ENCODE results near the gene AKT2.

AKT2 gene

DNA sequence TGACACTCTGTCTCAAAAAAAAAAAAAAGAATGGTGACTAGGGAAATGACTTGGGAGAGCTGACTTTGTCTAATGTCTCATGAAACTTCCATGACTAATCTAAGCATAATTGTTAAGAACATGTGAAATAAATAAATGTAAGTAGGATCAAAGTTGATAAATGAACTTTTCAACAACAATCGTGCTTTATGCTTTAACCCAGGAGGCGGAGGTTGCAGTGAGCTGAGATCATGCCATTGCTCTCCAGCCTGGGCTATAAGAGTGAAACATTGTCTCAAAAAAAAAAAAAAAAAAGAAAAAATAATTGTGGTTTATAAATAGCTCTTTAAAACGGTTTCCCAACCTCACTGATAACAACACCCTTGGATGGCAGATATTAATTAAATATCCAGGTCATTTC, 12.9 kb upstream of the AKT2 start:
- DNase-seq = no peak

DNA sequence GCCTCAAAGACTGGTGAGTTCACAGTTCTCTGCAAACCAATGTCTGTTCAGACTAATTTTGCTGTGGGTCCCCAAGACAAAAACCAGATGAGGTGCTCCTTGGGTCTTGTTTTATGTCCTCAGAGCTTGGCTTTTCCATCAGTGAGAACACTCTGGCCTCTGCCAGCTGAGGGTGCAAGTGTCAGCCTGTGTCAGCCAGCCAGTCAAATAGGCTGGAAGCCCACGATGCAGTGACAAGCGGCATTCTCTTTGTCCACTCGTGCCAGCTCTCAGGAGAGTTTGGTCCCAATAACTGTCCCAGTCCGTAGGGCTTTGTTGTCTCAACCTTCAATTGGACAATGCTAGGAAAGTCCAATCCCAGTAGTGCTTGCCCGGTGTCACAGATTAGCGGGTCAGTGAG, 9.4 kb upstream of the AKT2 start:
- no peak for DNase-seq

DNA sequence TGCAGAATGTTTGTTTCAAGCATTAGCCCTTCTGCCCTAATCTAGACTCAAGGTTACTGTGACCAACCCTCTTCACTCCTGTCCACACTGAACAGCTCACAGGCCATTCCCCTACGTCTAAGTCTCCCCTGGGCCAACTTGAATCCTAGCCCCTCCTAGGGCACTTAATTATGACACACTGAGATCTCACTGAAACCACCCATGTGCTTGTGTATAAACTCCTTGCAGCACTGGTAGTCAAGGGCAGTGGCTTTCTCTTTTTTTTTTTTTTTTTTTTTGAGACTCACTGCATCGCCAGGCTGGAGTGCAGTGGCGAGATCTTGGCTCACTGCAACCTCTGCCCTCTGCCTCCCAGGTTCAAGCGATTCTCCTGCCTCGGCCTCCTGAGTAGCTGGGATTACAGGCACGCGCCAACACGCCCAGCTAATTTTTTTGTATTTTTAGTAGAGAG, 1.9 kb upstream of the AKT2 start:
- DNase-seq = no peak

DNA sequence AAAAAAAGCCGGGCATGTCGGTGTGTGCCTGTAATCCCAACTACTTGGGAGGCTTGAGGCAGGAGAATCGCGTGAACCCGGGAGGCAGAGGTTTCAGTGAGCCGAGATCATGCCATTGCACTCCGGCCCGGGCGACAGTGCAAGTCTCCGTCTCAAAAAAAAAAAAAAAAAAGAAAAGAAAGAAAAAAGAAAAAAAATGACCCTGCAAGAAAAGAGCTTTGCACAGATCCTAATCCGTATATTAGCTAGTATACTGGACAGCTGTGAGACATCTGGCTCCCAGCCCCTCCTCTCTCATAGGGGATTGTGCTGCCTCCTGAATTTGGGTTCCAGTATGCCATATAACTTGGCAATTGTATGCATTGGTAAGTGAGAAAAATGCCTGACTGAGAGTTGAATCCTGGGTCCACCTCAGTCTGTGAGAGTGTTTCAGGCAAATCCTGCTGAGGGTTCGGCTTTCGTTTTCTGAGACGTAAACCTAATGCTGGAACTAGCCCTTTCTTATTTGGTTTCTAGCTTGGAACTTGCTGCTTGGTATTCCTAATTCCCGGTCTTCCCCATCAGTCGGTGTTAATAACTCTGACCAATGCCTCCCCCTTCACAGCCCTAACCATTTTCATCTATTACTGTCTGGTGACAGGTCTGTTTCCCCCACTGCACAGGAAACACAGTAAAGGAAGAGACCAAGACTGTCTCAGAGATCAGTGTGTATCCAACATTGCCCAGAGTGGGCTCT, 1.3 kb upstream of the AKT2 start:
- no peak for DNase-seq

DNA sequence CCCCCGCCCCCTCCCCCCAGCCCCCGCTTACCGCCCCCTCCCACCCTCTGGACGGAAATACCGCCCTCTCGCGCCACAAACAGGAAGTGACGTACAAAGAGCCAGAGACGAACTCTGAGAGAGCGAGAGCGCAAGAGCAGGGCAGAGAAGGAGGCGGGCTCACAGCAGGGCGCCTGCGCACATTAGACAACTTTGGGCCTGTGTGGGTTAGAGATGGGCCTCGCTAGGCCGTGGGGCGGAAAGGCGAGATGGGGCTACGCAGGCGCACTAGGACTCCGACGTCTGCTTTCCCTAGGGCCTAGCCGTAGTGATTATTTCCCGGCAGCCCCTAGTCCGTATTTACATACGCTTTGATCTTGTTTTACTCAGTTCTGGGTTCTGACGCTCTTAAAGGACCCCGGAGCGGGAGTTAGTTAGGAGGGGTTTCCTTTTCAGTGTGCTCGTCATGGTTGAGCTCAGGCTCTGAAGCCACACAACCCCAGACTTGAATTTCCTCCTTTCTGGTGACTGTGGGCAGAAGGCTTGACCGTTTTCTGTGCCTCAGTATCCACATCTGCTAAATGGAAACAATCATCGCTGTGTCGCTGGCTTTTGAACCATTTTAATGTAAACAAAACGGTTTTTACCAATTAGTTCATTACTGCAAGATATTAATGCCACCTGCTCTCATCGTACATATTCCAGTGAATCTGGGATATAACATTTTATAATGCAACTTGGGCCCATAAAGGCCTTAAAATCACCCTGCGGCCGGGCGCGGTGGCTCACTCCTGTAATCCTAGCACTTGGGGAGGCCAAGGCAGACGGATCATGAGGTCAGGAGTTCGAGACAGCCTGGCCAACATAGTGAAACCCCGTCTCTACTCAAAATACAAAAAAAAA, 449 bp upstream of the AKT2 start:
- peak; percentile 99 for DNase-seq

DNA sequence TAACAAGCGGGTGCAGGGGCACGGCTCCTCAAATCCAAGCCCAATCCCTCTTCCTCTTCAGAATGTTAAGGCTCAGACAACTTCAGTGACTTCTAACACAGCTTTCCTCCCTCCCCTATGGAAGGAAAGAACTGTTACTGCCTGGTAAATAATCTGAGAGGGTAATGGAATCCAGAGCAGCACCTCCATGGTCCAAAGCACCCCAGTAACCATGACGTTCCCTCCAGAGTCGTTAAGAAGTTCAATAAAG, 969 bp downstream of the AKT2 start:
- no peak for DNase-seq

DNA sequence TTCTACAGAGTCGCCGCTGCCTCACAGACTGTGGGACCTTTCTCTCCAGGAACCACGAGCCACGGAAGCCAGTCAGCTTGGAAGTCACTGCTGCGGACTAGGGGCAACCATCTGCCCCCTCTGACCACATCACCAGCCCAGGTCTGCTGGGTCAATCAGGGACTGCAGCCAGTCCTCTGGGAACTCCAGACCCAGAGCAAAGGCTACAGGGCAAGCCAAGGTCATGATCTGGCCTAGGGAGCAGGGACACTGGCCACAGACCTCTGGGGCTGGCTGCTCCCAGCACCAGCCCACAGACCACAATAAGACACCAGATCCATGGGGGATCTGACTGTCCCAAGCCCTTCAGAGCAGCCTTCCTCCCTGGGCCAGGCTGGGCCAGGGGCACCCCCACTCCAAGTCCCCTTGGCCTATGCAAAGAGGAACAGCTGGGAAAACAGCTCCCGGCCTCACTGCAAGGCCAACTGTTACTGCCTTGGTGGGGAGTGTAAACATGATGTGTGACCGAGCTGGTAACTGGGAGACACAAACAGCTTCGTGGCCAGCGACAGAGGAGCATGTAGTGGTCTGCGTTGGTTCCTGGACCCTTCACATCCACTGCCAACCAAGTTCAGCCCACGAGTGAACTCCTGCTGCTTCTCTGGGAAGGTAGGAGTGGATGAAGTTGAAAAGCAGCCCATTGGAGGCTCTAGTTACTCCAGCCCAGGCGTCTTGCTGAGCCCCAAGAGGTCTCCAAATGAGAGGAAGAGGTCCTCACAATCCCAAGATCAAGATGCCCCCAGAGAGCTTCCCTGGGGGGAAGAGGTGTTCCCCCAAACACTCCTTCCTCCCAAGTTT, 1.5 kb downstream of the AKT2 start:
- DNase-seq = no peak

DNA sequence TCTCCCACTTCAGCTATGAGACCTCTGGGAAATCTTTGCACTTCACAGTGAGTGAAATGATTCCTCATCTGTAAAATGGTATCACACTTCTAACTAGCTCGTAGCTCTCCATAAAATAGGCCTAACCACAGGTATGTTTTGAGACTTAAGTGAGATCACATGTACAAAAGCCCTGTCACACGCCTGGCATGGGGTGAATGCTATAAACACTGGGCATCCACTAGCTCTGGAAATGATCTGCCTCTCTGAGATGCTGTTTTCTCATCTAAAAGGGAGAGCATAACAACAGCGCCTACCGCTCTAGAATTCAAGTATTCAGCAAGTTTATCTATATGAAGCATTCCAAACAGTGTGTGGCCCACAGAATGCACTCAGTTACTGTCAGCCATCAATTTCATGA, 2.2 kb downstream of the AKT2 start:
- no peak for DNase-seq

DNA sequence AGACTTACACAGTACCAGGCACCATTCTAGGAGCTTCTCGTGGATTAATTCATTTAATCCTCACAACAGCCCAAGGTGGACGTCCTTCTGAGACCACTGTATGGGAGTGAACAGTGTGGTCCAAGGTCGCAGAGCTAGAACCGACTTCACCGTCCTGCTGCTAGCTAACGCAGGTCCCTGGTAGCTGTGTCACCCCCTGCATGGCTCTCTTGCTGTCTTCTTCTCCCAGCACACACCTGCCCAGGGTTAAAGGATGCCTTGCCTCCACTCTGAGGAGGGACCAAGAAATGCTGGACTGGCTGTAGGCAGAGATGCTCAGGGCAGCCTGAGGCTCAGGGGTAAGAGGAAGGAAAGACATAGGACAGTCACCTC, 3.0 kb downstream of the AKT2 start:
- no peak for DNase-seq

DNA sequence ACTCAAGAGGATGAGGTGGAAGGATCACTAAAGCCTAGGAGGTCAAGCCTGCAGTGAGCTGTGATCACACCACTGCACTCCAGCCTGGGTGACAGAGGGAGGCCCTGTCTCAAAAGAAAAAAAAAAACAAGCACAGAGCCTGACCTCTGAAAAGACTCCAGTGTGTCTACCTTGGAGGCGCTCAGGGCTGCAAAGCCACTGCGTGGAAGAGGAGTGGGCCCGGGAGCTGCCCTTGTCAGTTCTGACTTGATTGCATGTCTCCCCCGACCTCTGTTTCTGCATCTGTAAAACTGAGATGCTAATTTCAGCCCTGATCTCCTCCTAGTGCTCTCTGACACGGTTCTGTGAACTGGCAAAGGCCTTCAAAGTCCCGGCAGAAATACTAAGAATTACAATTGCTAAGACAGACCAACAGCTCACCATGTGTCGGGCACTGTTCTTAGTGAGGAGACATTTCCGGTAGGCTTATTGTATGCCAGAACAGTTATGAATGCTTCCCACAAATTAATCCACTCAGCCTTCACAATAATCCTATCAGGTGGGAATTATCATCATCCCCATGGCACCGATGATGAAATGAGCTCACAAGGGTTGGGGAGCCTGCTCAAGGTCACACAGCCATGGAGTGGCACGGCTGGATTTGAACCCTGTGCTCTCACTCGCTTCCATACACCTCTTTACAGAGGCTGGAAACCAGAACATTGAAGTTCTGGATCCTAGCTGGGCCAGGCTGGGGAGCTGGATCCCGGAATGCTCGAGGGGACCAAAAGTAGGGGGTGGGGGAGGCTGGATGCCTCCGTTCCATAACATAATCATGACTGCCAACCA, 3.5 kb downstream of the AKT2 start:
- DNase-seq = no peak

DNA sequence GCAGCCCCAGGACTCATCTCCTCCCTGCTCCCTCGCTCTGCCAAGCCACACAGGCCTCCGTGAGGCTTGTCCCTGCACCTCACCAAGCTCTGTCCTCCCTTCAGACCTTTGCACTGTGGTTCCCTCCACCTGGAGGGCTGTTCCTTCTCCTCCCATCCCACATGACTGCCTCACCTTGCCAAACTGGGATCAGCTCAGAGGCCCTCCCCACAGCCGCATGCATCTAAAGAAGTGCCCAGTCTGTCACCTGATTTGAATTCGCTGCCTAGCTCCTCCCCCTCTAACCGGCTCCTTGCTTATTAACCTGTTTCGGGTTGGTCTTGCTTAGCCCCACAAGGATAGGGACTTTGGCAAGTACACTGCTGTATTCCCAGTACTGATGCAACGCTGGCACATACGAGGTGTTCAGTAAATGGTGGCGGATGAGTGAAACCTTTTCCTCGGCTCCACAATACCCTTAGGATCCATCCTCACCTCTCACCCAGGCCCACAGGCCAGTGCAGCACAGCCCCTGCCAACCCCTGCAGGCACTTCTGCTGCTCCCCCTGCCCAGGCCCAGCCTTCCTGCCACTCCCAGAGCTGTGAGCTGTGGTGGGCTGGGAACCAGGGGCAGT, 4.4 kb downstream of the AKT2 start:
- no peak for DNase-seq

DNA sequence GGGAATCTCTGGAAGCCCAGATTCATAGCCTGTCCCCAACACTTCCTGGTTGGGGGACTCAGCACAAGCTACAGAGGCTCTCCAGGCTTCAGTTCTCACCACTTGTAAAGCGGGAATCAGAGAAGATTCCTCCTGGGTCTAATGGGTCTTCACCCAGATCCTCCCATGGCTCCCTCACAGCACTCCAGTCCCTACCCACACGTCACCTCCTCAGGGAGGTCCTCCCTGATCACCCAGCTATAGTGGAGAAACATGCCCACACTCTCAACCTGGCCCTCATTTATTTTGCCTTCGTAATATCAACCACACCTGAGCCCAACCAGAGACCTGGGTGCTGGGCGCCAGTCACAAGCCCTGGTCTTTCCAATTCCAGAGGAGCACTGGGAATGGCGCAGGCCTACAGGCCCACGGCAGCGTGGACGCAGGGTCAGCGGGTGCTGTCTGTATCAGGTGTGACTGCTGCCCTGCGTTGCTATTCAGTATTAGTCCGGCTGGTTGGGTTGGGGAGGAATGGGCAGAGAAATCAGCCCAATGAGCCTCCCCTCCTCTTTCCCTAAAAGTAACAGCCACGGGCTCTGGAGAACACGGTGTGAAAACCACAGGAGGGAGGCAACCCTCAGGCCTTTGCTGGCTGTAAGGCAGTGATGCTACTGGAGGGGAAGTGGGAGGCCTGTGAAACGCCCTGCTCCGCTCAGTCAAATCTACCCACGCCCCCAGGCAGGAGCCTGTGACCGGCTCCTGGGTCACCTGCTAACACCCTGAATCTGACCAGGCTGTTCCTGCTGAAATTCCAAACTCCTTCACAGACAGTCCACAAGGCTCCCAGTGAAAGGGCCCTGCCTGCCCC, 5.2 kb downstream of the AKT2 start:
- DNase-seq = no peak

DNA sequence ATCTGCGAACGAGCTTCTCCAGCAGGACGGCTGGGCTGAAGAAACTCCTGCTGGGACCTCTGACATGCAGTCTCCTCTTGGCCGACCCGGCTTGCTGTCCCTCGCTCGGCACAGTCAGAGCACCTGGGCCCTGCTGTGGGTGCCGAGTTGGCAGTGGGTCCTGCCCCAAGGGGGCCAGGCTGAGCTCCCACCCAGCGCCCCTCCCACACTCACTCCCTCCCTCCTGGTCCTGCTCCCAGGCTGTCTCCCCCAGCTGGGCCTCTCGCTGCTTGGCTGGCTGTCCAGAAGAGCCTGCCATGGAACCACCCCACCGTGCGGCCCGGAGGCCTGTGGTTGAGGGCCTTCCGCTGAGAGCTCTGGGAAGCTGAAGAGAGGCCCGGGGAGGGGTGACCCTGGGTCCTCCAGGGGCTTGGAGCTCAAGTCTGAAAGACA, 6.0 kb downstream of the AKT2 start:
- DNase-seq = no peak

DNA sequence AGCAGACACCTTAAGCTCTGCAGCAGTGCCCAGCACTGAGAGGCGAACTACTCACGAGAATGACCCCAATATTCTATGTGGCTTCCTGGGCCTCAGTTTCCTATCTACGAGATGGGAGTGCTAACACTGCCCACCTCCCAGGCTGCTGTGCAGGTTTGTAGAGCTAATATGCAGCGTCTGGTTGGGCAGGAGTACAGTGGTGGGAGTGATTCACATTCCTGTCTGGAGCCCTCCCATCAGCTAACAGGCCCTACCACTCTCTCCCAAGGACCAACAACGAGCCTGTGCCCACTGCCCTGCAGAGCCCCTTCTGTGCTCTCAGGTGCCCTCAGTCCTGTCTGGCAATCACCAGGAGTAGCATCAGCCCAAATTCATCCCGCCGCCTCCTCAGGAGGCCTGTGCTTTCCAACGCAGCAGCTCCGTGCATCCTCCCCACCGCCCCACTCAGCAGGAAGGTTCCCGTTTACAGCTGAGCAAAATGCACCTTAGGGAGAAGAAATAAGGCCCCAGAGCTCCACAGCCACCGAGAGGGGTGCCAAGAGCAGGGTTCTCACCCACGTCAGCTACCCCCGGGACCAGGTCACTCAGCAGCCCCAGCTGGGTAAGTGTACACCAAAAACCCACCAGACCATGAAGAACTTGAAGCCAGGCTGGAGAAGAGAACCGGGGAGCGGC, 6.6 kb downstream of the AKT2 start:
- no peak for DNase-seq

DNA sequence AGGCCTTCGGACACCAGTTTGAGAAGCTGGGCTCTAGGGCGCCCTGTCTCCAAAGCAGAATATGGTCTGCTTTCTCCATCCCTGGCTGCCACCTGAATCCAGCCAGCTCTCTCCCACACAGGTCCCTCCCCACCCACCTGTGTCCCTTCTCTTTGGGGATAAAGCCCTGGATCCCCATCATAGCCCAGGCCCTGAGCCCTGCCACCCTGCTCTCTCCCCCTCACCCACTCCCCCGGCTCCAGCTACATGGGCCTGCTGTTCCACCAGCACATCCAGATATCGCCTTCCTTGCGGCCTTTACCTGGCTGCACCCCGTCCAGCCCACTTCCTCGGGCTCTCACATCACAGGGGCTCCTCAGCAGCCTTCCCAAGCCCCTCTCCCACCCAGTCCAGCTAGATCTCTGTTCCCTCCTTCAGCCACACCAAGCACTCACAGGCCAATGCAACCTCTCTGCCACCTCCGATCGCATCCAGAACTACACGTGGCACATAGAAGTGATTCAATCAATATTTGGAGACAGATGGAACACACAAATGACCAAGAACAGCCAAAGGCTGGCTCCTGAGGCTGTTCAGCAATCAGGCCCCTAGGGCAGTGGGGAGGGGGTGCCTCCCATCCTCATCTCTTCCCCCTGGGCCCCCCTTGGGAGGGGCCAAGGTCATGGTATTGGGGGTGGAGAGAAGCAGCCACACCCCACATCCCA, 7.6 kb downstream of the AKT2 start:
- no peak for DNase-seq

DNA sequence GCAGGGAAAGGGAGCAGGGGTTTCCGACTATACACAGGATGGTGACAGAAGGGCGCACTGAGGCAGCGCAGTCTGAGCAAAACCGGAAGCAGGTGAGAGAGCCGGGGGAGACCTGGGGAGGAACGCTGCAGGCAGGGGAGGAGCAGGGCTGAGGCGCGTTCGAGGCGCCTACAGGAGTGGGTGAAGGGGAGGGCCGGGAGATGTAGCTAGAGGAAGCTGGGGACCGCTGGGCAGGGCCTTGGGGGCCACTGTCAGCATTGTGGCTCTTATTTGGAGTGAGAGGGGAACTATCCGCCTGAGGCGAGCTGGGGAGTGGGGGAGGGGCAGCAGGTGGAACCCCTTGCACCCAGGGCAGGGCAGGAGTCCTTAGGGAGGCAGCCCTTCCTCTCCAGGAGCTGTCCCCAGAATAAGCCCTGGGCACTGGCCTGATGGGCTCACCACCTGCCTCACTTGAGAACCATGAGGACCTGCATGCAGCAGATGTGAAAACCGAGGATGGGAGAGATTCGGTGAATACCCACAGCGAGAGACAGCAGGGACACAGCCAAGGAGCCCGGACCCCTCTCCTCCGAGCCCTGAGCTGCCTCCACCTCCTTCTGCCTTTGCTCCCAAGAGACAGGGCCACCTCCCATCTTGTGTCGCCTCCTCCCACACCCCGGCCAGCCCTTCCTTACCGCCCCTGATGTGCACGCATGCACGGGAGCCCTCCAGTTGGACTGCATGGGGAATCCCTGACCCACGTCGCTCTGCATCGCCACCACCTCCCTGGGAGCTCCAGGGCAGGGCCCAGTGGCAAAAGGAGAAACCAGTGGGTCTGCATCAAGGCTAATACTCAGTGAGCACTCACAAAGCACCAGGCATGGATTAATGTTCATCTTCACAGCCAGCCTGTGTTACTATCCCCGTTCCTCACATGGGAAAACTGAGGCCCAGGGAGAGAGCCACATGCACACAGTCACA, 10.3 kb downstream of the AKT2 start:
- peak; percentile 17 for DNase-seq

DNA sequence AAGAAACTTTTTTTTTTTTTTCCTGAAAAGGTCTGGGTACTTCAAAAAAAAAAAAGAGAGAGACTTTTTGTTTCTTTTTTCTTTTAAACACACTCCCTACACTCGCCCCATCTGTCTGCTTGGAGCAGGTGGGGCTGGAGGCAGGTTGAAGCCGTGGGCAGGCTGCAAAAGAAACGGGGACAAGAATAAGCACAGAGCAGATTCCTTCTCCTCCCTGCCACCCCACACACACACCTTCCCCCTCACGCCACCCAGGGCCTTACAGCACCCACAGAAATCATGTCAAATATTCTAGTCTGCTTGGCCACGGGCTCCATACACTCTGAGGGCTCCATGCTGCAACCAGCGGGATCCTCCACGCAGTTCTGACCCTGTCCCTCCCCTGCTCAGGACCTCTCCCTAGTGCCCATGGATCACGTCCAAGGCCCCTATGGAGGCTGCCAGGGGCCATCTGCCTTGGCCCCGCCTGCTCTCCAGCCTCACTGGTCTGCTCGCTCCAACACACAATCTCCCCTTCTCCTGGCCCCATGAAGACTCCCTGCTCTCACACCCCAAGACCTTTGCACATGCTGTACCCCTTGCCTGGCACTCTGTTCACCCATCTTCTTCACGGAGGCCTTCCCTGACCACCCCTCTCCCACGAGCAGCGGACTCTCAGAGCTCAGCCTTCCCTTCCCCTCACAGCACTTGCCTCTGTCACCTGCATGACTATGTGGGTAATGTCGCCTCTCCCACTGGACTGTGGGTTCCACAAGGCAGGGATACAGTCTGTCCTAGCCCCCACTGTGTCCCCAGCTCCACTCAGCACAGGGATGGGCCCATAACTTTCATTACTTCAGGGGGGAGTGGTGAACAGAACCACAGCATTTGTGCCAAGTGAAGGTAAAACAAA, 11.4 kb downstream of the AKT2 start:
- no peak for DNase-seq

DNA sequence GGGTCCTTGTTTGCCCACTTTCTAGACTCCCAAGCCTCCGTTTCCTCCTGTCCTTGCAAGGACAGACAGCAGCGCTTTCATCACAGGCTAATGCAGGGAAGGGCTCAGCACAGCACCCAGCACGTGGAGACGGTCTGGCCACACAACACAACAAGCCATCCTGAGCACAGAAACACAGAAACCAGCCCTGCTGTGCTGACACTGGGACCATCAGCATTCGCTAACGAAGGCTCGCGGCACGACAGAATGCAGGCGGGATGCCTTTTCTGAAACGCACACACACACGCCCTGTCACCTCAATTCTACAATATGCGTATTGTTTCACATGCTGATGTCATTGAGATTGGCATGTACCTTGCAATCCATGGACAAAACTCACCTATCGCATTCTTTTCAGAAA, 12.9 kb downstream of the AKT2 start:
- DNase-seq = no peak
